ENCODE data around the gene CASP2. TPM values are rescaled to one million over a fixed set of nuclear protein-coding genes. Genes with fewer than 3 reads are reported as not detected.

Gene CASP2
- total RNA-seq, 1 donor from 2014 or later: 9.4 TPM

DNA sequence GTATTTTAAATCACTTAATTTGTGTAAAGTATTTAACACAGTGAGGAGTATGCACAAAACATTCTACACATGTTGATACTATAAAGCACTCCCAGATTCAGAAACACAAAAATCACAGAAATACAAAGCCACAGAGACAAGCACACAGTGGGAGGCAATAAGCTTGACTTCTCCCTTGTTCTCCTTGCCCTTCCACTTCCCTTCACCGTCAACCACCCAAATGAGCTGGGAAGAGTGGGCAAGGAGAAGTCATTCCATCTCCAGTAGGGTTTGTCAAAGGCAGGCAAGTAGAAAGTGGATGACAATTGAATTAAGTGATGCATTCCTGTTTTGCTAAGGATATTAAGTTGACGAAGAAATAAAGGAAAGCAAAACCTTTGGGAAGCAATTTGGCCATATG lies 7.6 kb upstream of the CASP2 start:
- H3K9me3 ChIP-seq (ENCODE audit: control insufficient read depth in 3 of 3, low read length in 3 of 3): no peaks in the 10 kb centered on the region
- no peaks in the 10 kb centered on the region for H3K27me3 ChIP-seq (ENCODE audit: control insufficient read depth in 3 of 3, insufficient read depth in 3 of 3, low read length in 3 of 3)
- no peak overlapping the region for H3K27ac ChIP-seq (ENCODE audit: low read depth, low read length)
- H3K4me1 ChIP-seq (ENCODE audit: control insufficient read depth in 3 of 3, insufficient read depth in 3 of 3, low read length in 3 of 3): peaks cover 7 to 26% (median 7%) of the 10 kb centered on the region in 3 donors
- H3K4me3 ChIP-seq (ENCODE audit: low read length in 3 of 3): no peak overlapping the region
- H3K36me3 ChIP-seq (ENCODE audit: control insufficient read depth in 3 of 3, insufficient read depth in 3 of 3, low read length in 3 of 3): no peaks in the 10 kb centered on the region
- H3K9ac ChIP-seq (ENCODE audit: low read depth in 1 of 3, low read length in 3 of 3): no peak overlapping the region

DNA sequence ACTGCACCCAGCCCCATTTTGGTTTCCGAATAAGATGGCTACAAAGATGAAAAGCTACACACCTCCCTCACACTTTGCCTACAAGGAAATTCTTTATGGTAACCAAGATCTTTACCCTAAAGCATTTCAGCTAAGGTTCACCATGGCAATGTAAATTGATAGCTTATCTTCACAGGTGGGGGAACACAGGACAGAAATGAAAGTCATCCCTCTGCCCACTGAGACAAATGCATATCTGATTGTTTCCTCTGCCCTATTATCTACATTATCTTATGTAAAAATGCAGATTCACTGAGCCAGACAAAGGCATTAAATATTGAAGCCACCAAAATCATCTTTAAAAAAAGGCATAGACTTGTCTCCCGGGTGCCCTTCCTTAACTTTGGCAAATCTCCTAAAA lies 6.6 kb upstream of the CASP2 start:
- Histone ChIP-seq H3K27me3 (ENCODE audit: control insufficient read depth in 3 of 3, insufficient read depth in 3 of 3, low read length in 3 of 3) (no peaks in the 10 kb centered on the region), H3K4me1 (ENCODE audit: control insufficient read depth in 3 of 3, insufficient read depth in 3 of 3, low read length in 3 of 3) (peaks cover 7 to 26% (median 7%) of the 10 kb centered on the region in 3 donors), H3K9ac (ENCODE audit: low read depth in 1 of 3, low read length in 3 of 3) (no peak overlapping the region), H3K9me3 (ENCODE audit: control insufficient read depth in 3 of 3, low read length in 3 of 3) (no peaks in the 10 kb centered on the region), H3K36me3 (ENCODE audit: control insufficient read depth in 3 of 3, insufficient read depth in 3 of 3, low read length in 3 of 3) (no peaks in the 10 kb centered on the region), H3K4me3 (ENCODE audit: low read length in 3 of 3) (no peak overlapping the region), H3K27ac (ENCODE audit: low read depth, low read length) (no peak overlapping the region)

DNA sequence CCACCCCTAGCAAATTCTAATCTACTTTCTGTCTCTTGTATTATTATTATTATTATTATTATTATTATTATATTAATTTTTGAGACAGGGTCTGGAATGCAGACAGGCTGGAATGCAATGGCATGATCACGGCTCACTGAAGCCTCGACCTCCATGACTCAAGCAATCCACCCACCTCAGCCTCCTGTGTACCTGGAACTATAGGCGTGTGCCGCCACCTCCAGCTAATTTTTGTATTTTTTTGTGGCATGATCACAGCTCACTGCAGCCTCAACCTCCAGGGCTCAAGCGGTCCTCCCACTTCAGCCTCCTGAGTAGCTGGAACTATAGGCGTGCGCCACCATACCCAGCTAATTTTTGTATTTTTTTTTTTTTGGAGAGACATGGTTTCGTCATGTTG lies 6.0 kb upstream of the CASP2 start:
- no peak overlapping the region for H3K4me3 ChIP-seq (ENCODE audit: low read length in 3 of 3)
- H3K27me3 ChIP-seq (ENCODE audit: control insufficient read depth in 3 of 3, insufficient read depth in 3 of 3, low read length in 3 of 3): no peaks in the 10 kb centered on the region
- H3K4me1 ChIP-seq (ENCODE audit: control insufficient read depth in 3 of 3, insufficient read depth in 3 of 3, low read length in 3 of 3): peaks cover 7 to 26% (median 8%) of the 10 kb centered on the region in 3 donors
- no peaks in the 10 kb centered on the region for H3K9me3 ChIP-seq (ENCODE audit: control insufficient read depth in 3 of 3, low read length in 3 of 3)
- H3K36me3 ChIP-seq (ENCODE audit: control insufficient read depth in 3 of 3, insufficient read depth in 3 of 3, low read length in 3 of 3): no peaks in the 10 kb centered on the region
- H3K9ac ChIP-seq (ENCODE audit: low read depth in 1 of 3, low read length in 3 of 3): no peak overlapping the region
- no peak overlapping the region for H3K27ac ChIP-seq (ENCODE audit: low read depth, low read length)

DNA sequence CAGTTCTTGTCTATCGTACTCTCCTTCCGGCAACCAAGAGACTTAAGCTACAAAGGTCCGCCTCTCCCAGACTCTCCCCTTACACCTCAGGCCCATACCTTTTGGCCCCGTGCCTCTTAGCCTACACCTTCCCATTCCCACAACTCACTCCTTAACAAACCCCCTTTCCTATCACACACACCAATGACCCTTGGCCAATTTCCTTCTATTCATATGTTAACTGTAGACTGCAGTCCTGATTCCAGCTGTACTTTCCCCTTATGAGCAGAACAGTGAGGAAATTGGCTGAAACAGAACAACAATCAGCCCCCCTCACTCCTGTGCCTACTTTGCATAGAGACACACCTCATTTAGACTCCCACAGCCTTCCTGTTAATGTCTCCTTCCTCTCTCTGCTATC lies 4.8 kb upstream of the CASP2 start:
- Histone ChIP-seq H3K9ac (ENCODE audit: low read depth in 1 of 3, low read length in 3 of 3) (no peak overlapping the region), H3K27ac (ENCODE audit: low read depth, low read length) (peak overlapping the region; percentile 28), H3K9me3 (ENCODE audit: control insufficient read depth in 3 of 3, low read length in 3 of 3) (no peaks in the 10 kb centered on the region), H3K27me3 (ENCODE audit: control insufficient read depth in 3 of 3, insufficient read depth in 3 of 3, low read length in 3 of 3) (no peaks in the 10 kb centered on the region), H3K36me3 (ENCODE audit: control insufficient read depth in 3 of 3, insufficient read depth in 3 of 3, low read length in 3 of 3) (no peaks in the 10 kb centered on the region), H3K4me3 (ENCODE audit: low read length in 3 of 3) (no peak overlapping the region), H3K4me1 (ENCODE audit: control insufficient read depth in 3 of 3, insufficient read depth in 3 of 3, low read length in 3 of 3) (peaks cover 11 to 33% (median 15%) of the 10 kb centered on the region in 3 donors)

DNA sequence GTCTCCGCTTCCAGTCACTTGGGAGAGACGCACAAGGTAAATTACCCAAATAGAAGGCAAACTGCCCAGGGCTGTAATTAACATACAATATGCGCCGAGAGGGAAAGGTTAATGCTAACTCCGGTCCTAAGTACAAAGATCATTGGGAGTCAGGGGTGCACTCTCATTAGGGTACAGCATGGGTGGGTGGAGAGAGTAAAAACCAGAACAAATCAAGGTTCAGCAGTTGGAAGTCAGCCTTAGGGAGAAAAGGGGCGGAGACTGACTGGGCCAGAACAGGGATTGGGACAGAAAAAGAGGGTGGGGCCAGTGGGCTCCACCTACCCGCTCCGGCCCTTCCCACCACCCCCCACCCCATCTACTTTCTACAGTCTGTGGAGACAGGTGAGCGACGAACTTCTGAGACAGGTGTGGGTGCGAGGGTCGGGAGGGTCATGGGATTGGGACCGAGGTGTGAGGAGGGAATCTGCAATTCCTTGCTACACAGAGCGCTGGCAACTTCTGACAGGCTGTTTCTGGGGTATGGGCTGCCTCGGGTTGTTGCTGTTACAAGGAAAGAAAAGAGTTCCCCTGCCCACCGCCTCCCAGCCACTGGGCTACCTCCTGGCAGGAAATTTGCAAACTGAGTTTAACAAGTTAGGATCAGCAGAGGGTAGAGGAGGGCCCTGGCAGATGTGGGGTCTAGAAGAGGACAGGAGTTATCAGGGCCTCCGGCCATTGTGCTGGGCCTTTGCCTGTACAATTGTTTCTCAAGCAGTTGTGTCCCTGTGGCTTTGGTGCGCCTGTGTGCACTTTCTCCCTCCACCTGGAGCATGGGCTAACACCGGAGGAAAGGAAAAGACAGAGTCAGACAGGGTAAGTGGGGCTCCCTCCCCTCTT lies 3.3 kb upstream of the CASP2 start, which contains the start of gene TMEM139:
Gene TMEM139 (plus strand): TSS at position 368 of the 879 bp plus-strand sequence. CDS start 1,000 bp downstream, outside the sequence.
- peak within 1 kb of the TSS; percentile 28 for H3K27ac ChIP-seq (ENCODE audit: low read depth, low read length)

DNA sequence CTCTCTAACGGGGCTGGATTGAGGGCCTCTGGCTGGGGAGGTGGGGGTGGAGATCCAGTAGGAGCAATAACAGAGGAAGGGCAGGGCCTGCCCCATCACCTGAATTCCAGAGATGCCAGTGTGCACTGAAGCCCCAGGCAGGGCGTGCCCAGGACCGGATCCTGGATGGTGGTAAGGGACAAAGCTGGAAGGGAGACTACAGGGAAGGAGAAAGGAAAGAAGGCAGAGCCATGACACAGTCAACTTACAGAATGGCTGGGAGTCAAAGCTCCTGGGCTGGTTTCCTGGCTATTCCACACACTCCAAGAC lies 2.7 kb upstream of the CASP2 start:
- Histone ChIP-seq H3K4me1 (ENCODE audit: control insufficient read depth in 3 of 3, insufficient read depth in 3 of 3, low read length in 3 of 3) (peaks cover 15 to 47% (median 22%) of the 10 kb centered on the region in 3 donors), H3K27me3 (ENCODE audit: control insufficient read depth in 3 of 3, insufficient read depth in 3 of 3, low read length in 3 of 3) (no peaks in the 10 kb centered on the region), H3K27ac (ENCODE audit: low read depth, low read length) (no peak overlapping the region), H3K36me3 (ENCODE audit: control insufficient read depth in 3 of 3, insufficient read depth in 3 of 3, low read length in 3 of 3) (peaks cover 0 to 2% (median 0%) of the 10 kb centered on the region in 3 donors), H3K4me3 (ENCODE audit: low read length in 3 of 3) (no peak overlapping the region), H3K9ac (ENCODE audit: low read depth in 1 of 3, low read length in 3 of 3) (no peak overlapping the region), H3K9me3 (ENCODE audit: control insufficient read depth in 3 of 3, low read length in 3 of 3) (no peaks in the 10 kb centered on the region)

More for the DNA sequence above, 3.3 kb upstream of the CASP2 start, which contains the start of gene TMEM139:
- H3K27me3 ChIP-seq (ENCODE audit: control insufficient read depth in 3 of 3, insufficient read depth in 3 of 3, low read length in 3 of 3): no peaks in the 10 kb centered on the region
- no peak within 1 kb of the TSS for H3K9ac ChIP-seq (ENCODE audit: low read depth in 1 of 3, low read length in 3 of 3)
- peak within 1 kb of the TSS in 1 of 3 donors; percentile 46 for H3K4me3 ChIP-seq (ENCODE audit: low read length in 3 of 3)
- H3K9me3 ChIP-seq (ENCODE audit: control insufficient read depth in 3 of 3, low read length in 3 of 3): no peaks in the 10 kb centered on the region
- peaks cover 18 to 42% (median 18%) of the 10 kb centered on the region in 3 donors for H3K4me1 ChIP-seq (ENCODE audit: control insufficient read depth in 3 of 3, insufficient read depth in 3 of 3, low read length in 3 of 3)
- H3K36me3 ChIP-seq (ENCODE audit: control insufficient read depth in 3 of 3, insufficient read depth in 3 of 3, low read length in 3 of 3): no peaks in the 10 kb centered on the region

DNA sequence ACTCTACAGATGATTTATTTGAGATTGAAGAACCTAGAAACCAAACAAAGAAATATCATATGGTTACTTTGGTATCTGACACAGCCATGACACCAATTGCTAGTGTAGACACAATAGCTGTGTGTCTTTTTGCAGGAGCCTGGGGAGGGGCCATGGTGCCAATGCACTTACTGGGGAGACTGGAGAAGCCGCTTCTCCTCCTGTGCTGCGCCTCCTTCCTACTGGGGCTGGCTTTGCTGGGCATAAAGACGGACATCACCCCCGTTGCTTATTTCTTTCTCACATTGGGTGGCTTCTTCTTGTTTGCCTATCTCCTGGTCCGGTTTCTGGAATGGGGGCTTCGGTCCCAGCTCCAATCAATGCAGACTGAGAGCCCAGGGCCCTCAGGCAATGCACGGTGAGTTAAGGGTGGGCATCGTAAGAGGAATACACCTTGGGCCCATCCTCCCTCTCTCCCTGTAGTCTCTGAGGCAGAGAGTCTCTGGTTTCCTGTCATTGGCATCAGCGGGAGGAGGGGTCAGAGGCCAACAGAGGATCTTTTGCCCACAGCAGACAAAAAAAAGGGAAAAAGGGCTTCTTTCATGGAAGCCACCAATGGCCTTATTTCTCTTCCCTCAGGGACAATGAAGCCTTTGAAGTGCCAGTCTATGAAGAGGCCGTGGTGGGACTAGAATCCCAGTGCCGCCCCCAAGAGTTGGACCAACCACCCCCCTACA lies 2.2 kb upstream of the CASP2 start:
- Histone ChIP-seq H3K9me3 (ENCODE audit: control insufficient read depth in 3 of 3, low read length in 3 of 3) (no peaks in the 10 kb centered on the region), H3K9ac (ENCODE audit: low read depth in 1 of 3, low read length in 3 of 3) (no peak overlapping the region), H3K27me3 (ENCODE audit: control insufficient read depth in 3 of 3, insufficient read depth in 3 of 3, low read length in 3 of 3) (no peaks in the 10 kb centered on the region), H3K27ac (ENCODE audit: low read depth, low read length) (no peak overlapping the region), H3K4me1 (ENCODE audit: control insufficient read depth in 3 of 3, insufficient read depth in 3 of 3, low read length in 3 of 3) (peaks cover 15 to 50% (median 25%) of the 10 kb centered on the region in 3 donors), H3K4me3 (ENCODE audit: low read length in 3 of 3) (no peak overlapping the region), H3K36me3 (ENCODE audit: control insufficient read depth in 3 of 3, insufficient read depth in 3 of 3, low read length in 3 of 3) (peaks cover 0 to 5% (median 0%) of the 10 kb centered on the region in 3 donors)

DNA sequence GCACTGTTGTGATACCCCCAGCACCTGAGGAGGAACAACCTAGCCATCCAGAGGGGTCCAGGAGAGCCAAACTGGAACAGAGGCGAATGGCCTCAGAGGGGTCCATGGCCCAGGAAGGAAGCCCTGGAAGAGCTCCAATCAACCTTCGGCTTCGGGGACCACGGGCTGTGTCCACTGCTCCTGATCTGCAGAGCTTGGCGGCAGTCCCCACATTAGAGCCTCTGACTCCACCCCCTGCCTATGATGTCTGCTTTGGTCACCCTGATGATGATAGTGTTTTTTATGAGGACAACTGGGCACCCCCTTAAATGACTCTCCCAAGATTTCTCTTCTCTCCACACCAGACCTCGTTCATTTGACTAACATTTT lies 1.6 kb upstream of the CASP2 start:
- Histone ChIP-seq H3K9ac (ENCODE audit: low read depth in 1 of 3, low read length in 3 of 3) (no peak overlapping the region), H3K4me3 (ENCODE audit: low read length in 3 of 3) (no peak overlapping the region), H3K27me3 (ENCODE audit: control insufficient read depth in 3 of 3, insufficient read depth in 3 of 3, low read length in 3 of 3) (no peaks in the 10 kb centered on the region), H3K27ac (ENCODE audit: low read depth, low read length) (no peak overlapping the region), H3K36me3 (ENCODE audit: control insufficient read depth in 3 of 3, insufficient read depth in 3 of 3, low read length in 3 of 3) (peaks cover 0 to 5% (median 0%) of the 10 kb centered on the region in 3 donors), H3K4me1 (ENCODE audit: control insufficient read depth in 3 of 3, insufficient read depth in 3 of 3, low read length in 3 of 3) (peaks cover 15 to 50% (median 25%) of the 10 kb centered on the region in 3 donors), H3K9me3 (ENCODE audit: control insufficient read depth in 3 of 3, low read length in 3 of 3) (no peaks in the 10 kb centered on the region)

DNA sequence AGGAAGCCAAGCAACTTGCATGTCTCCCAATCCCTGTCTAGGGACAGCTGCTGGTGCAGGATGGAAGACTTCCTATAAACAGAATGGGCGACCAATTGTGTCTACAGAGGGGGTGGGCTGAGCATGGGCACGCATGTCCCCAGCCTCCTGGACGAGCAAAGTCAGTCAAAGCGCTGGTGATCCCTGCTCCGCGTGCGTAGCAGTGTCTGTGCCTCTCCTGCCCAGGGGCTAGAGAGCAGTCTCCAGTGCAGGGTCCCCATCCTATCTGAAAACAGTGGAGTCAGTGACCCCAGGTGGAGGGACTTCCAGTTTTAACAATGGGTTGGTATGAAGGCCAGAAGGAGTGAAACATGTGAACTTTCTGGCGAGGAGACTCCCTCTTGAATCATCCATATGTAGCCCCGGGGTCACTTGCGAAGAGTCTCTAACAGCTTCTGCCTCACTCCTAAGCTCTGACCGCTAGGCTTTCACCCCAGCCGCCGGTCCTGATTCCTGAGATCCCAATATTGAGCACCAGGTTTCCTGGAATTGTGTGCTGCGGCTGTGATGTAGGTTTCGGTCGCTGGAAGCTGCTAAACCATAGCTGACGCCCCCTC lies 714 bp upstream of the CASP2 start:
- H3K4me1 ChIP-seq (ENCODE audit: control insufficient read depth in 3 of 3, insufficient read depth in 3 of 3, low read length in 3 of 3): peaks cover 15 to 50% (median 25%) of the 10 kb centered on the region in 3 donors
- peaks cover 4 to 9% (median 7%) of the 10 kb centered on the region in 3 donors for H3K36me3 ChIP-seq (ENCODE audit: control insufficient read depth in 3 of 3, insufficient read depth in 3 of 3, low read length in 3 of 3)
- H3K27ac ChIP-seq (ENCODE audit: low read depth, low read length): peak overlapping the region; percentile 20
- H3K4me3 ChIP-seq (ENCODE audit: low read length in 3 of 3): peak overlapping the region; percentile 61 to 89 (median 75)
- H3K9me3 ChIP-seq (ENCODE audit: control insufficient read depth in 3 of 3, low read length in 3 of 3): no peaks in the 10 kb centered on the region
- H3K9ac ChIP-seq (ENCODE audit: low read depth in 1 of 3, low read length in 3 of 3): peak overlapping the region in 2 of 3 donors; percentile 5 to 69
- H3K27me3 ChIP-seq (ENCODE audit: control insufficient read depth in 3 of 3, insufficient read depth in 3 of 3, low read length in 3 of 3): no peaks in the 10 kb centered on the region
